Measurements from ENCODE around the gene ECEL1.

Gene ECEL1

DNA sequence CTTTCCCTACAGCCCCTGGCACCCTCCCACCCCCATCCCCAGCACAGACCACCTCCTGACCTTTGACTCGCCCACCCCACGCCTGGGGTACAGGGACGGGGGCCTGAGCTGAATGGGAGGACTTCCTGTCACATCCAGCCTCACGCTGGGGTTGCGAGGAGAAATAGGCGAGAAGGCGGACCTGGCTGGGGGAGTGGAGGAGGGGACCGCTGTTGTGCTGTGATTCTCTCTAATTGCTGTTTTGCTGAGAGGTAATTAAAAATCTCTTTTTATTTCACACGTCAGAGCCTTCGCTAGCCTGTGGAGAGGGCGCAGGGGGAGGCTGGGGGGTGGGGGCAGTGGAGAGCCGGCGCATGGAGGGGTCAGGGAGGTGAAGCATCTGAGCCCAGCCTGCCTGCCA, 9.7 kb upstream of the ECEL1 start:
- DNase-seq = no peak

- DNase-seq = no peak
Observed at GRCh38 chr2:232496501-232497270, 9.1 kb upstream of the ECEL1 start.

DNA sequence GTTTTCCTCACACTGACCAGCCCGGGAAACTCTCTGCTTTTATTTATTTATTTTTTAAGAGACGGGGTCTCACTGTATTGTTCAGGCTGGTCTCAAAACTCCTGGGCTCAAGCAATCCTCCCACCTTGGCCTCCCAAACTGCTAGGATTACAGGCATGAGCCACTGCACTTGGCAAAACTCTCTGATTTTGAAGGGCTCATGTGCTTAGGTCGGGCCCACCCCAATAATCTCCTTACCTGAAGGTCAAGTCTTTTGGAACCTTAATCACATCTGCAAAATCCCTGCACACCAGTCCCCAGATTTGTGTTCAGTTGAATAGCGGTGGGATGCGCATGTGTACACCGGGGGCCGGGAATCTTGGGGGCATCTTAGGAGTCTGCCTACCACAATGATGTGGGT, 7.7 kb upstream of the ECEL1 start:
- no peak for DNase-seq

GRCh38 chr2:232494542-232494941, 6.9 kb upstream of the ECEL1 start:
- no peak for DNase-seq

- no peak for DNase-seq
Observed at GRCh38 chr2:232493701-232494474, 6.3 kb upstream of the ECEL1 start.

DNA sequence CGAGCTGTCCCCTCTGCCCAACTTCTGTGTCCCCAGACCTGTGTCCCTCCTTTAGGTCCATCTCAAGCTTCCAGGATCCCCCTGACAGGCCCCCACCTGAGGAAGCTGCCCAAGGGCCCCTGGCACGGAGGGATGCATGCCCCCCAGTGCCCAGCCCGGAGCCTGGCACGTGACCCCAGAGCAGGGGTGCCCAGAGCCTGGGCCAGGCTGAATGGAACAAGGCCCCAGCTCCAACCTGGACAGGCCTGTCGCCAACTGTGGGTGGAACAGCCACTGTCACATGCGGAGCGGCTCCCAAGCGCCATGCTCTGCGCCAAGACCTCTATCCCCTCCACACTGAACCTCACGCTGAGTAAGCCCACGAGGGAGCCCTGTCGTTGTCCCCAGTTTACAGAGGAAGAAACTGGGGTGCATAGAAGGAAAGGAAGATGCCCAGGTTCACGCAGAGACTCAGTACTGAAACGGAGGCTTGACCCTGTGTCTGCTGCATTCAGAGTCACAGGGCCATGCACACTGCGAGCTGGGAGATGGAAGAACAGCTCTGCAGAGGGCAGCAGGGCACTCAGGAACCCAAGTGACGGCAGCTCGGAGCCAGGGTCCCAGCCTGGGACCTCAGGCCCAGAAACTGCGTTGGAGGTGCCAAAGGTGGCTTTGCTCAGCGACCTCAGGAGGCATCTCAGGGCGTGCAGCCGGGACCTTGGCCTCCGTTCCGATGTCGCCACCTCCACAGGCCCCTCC, 5.5 kb upstream of the ECEL1 start:
- no peak for DNase-seq

- DNase-seq = no peak
Observed at GRCh38 chr2:232492236-232492848, 4.7 kb upstream of the ECEL1 start.

GRCh38 chr2:232491139-232491780, 3.6 kb upstream of the ECEL1 start:
- no peak for DNase-seq

- no peak for DNase-seq
Observed at GRCh38 chr2:232490221-232491138, 2.8 kb upstream of the ECEL1 start.

GRCh38 chr2:232489516-232490220, 2.0 kb upstream of the ECEL1 start:
- DNase-seq = no peak

GRCh38 chr2:232488721-232489300, 1.2 kb upstream of the ECEL1 start:
- DNase-seq = no peak

DNA sequence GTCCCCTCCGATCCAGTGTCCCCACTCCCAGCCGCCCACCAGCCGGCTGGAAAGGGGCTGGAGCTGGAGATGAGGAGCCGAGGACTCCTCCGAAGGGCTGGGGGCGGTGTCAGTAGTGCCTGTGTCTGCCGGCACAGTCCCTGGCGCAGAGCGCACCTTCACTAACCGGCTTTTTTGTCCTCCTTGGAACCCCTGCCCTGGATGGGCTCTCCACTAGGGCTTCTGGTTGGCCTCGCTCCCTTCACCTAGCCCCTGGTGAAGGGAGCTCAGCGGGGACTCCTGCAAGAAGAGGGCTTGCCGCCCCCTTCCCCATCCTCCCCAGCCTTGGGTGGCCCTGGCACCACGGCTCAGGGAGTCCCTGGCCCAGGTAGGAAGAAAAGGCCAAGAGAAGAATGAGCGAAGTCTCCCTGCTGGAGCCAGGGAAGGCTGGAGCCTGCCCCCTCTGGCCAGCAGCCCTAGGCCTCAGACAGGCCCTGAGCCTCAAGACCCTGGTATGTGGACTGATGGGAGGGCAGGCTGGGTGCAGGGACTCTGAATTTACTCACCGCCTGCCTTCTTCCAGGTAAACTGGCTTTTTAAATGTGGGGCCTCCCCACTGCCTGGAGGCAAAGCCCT, 570 bp upstream of the ECEL1 start:
- no peak for DNase-seq

DNA sequence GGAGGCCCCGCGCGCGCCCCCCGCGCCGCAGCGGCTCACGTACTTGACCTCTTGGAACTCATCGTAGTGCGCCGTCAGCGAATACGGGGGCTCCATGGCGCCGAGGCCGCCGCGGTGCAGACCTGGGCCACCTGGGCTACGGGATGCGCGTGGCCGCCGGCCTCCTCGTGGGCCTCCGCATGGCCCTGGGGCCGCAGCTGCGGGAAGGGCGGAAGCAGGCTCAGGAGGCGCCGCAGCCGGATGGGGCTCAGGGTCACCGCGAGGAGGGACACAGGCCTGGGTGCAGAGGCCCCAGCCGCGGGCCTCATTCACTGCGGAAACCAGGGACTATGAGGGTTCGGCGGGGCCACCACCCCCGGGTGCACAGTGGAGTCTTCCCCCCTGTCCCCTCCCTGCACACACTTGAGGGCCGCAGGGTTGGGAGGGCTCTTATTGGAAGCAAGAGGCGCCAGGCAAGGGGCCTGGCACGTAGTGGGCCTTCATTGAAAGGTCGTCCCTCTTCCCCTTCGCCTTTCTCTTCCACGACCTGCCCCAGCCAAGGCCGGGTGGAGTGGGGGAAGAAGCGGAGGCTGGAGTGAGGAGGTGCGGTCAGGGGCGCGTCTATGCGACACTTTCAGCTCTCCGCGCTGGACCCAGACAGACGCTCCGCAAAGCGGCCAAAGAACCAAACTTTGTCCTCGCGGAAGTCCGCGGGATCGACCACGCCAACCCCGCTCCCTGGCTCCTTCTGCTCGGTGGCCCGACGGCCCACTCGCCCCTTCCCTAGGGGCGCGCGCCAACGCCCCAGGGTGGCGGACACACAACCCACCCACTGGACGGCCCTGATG, 863 bp downstream of the ECEL1 start:
- DNase-seq = no peak

GRCh38 chr2:232485757-232486557, 1.7 kb downstream of the ECEL1 start:
- no peak for DNase-seq

GRCh38 chr2:232485348-232485756, 2.3 kb downstream of the ECEL1 start:
- DNase-seq = no peak

GRCh38 chr2:232484628-232485347, 2.8 kb downstream of the ECEL1 start:
- DNase-seq = no peak

DNA sequence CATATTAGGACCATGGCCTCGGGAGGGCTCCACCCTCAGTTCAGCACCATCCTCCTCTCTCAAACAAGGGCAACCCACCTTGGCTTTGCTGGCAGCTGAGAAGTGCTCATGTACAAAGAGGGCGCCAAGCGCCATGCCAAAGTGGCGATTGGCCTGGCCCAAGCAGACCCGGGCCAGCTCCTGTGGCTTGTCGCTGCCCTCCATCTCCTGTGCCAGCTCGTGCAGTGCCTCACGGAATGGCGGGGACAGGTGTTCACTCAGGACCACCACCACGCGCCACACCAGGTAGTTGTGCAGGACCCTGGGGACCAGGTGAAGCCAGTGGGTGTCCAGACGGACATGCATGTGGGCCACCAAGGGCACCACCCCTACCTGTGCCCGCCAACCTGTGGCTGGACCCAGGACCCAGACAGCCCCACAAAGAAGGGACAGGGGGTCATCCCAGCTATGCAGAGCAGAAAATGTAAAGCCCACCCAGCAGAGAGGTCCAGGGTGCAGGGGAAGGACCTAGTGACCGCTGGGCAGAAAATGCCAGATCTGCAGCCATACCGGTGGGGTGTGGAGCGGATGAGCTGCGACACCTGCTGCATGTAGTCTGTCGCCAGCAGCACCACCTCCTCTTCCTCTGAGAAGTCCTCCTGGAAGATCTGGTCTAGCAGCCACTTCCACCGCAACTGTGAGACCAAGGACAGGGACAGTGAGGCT, 3.6 kb downstream of the ECEL1 start:
- DNase-seq = no peak

Measured in activated CD4-positive, alpha-beta T cell treated with anti-CD3 and anti-CD28 coated beads, Interleukin-2, Interleukin-6, amounts not matched to agents 100 ng/mL and 50 ng/mL, durations not matched to agents 16 hours and 8 hours (primary cell).